GM12872 (cell line): ENCODE results near the gene APAF1.

Source experiments
- TF ChIP-seq, protein P1 (sequence below): IDR thresholded peaks from 3 replicates; pipeline ENCODE4 v1.5.1; 2011; ENCODE audit warnings: low read depth, mild to moderate bottlenecking, low read length, moderate library complexity; ENCODE audit not compliant: insufficient read depth

APAF1 gene

GRCh38 chr12:98651328-98651727 lies 6.2 kb downstream of the APAF1 start:
- TF ChIP-seq, protein P1, sequence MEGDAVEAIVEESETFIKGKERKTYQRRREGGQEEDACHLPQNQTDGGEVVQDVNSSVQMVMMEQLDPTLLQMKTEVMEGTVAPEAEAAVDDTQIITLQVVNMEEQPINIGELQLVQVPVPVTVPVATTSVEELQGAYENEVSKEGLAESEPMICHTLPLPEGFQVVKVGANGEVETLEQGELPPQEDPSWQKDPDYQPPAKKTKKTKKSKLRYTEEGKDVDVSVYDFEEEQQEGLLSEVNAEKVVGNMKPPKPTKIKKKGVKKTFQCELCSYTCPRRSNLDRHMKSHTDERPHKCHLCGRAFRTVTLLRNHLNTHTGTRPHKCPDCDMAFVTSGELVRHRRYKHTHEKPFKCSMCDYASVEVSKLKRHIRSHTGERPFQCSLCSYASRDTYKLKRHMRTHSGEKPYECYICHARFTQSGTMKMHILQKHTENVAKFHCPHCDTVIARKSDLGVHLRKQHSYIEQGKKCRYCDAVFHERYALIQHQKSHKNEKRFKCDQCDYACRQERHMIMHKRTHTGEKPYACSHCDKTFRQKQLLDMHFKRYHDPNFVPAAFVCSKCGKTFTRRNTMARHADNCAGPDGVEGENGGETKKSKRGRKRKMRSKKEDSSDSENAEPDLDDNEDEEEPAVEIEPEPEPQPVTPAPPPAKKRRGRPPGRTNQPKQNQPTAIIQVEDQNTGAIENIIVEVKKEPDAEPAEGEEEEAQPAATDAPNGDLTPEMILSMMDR: no peak

GRCh38 chr12:98653866-98654493 lies 8.9 kb downstream of the APAF1 start:
- TF ChIP-seq, protein P1: peak; percentile 47

- TF ChIP-seq, protein P1: no peak
These were observed 11.4 kb downstream of the APAF1 start for GRCh38 chr12:98656289-98657101.

DNA sequence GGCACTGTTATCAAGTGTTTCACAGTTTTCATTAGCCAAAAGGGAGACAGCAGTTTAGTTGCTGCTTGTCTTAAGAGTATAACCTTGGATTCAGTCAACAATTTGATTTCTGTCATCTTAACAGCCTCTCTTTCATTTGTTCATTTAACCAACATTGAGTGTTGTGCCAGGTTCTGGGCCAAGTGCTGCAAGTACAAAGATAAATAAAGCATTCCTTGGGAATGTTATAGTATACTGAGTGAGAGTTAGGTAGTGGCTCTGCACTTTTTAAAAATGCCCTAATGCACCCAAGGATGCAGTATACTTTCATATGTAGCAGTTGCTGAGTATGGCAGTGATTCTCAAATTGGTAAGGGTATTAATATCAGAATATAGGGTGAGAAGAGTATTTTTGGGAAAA lies 15.4 kb downstream of the APAF1 start:
- TF ChIP-seq, protein P1: no peak

DNA sequence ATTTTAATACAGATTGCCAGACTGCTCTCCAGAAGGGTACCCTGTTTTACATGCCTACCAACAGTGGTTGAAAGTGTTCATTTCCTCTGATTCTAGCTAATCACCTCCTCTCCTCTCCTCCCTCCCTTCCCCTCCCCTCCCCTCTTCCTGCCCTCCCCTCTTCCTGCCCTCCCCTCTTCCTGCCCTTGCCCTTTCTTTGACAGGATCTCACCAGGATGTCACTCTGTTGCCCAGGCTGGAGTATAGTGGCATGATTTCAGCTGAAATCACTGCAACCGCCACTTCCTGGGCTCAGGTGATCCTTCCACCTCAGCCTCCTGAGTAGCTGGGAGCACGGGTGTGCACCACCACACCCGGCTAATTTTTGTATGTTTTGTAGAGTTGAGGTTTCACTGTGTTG lies 24.7 kb downstream of the APAF1 start:
- TF ChIP-seq, protein P1: no peak

DNA sequence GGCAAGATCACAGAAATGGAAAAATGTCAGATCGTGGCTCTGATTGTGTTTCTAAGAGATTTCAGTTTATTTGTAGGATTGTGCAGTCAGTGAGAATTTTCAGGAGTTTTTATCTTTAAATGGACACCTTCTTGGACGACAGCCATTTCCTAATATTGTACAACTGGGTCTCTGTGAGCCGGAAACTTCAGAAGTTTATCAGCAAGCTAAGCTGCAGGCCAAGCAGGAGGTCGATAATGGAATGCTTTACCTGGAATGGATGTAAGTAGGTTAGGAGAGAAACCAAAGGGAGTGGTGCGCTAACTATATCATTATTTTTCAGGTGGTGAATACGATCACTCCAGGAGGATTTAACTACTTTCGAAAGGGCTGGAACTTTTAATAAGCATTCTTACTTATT lies 26.4 kb downstream of the APAF1 start:
- TF ChIP-seq, protein P1: no peak

GRCh38 chr12:98674841-98675240 lies 29.8 kb downstream of the APAF1 start:
- TF ChIP-seq, protein P1: no peak
